Stimulated activated CD4-positive, alpha-beta T cell treated with anti-CD3 and anti-CD28 coated beads, Interleukin-15, amount 100 ng/mL, for 1 hour (primary cell): Measurements from ENCODE around the gene GGCX.
"Not testable (repeated sequence)": the region's sequence is repeated elsewhere in the genome, so short reads cannot be mapped to it uniquely, and the experiment has no call there.

Experiments used
- DNase-seq, 2 donors: peaks; one replicate each; pipeline ENCODE4 v3.0.0-alpha.2; 2020; ENCODE audit warnings: low read depth in 1 of 2, low spot score in 1 of 2

The GGCX gene

DNA sequence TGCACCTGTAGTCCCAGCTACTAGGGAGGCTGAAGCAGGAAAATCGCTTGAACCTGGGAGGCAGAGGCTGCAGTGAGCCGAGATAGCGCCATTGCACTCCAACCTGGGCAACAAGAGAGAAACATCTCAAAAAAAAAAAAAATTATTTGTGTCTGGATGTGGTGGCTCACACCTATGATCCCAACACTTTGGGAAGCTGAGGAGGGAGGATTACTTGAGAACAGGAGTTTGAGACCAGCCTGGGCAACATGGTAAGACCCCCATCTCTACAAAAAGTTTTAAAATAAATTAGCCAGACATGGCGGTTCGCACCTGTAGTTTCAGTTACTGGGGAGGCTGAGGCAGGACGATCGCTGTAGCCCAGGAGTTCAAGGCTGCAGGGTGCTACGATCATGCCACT, 14.4 kb upstream of the GGCX start:
- no peak for DNase-seq

GRCh38 chr2:85566265-85566664, 5.0 kb upstream of the GGCX start:
- no peak for DNase-seq

DNA sequence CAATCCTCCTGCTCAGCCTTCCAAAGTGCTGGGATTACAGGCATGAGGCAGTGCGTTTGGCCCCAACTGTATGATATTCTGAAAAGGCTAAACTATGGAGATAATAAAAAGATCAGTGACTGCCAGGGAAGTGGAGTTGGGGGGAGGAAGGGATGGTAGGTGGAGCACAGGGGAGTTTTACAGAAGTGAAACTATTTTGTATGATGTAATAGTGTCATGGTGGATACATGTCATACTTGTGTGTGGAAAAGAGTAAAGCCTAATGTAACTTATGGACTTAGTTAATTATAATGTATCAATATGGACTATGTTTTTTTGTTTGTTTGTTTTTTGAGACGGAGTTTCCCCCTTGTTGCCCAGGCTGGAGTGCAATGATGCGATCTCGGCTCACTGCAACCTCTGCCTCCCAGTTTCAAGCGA, 2.9 kb upstream of the GGCX start:
- DNase-seq: no peak

DNA sequence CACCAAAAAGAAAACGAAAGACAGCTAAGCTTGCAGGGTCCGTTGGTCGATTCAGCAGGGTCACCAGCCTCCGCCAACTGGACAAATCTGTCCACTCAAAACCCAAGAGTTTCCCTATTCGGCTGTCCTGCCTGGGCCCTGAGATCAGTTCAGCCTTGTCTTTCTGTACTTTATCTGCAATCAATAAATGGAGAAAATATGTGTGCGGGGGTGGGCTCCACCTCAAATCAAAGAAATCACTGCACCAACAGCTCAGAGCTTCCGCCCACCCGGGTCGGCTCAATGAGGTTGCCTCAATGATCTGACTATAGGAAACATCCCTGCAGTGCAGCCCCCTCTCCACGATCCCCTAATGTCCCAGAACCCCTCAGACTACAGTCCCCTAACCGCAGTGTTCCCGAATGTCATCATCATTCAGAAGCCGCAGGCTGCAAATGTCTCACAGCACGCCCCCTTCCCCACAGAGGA, 447 bp downstream of the GGCX start:
- DNase-seq: no peak

- DNase-seq: not testable (repeated sequence)
These were observed 928 bp downstream of the GGCX start for GRCh38 chr2:85560403-85560726.

DNA sequence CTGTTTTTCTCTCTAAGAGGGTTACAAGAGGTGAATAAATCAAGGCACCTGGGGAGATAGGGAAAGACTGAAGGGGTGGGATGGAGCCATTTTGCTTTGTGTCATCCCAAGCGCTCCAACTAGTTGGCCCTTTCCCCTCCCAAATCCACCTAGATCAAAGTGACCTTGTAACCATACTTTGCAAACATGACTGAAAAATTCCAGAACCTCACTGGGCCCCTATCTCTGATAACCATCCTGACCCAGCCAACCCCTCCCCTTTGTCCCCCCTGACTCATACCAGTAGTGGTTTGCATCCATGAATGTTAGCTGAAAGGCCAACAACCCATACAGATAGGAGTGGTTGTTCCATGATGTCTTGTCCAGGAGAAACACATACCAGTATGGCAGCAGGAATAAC, 3.1 kb downstream of the GGCX start:
- no peak for DNase-seq

DNA sequence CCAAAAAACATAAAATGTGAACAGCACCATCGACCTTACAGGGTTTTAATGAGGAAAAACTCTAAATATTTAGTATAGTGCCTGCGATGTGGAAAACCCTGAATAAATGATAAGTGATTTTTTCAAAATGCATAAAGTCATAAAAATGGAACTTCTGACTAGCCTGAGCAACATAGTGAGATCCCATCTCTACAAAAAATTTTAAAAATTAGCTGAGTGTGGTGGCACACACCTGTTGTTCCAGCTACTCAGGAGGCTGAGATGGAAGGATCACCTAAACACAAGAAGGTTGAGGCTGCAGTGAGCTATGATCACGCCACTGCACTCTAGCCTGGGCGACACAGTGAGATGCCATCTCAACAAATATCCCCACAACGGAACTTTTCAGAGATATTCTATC, 4.2 kb downstream of the GGCX start:
- DNase-seq: no peak

DNA sequence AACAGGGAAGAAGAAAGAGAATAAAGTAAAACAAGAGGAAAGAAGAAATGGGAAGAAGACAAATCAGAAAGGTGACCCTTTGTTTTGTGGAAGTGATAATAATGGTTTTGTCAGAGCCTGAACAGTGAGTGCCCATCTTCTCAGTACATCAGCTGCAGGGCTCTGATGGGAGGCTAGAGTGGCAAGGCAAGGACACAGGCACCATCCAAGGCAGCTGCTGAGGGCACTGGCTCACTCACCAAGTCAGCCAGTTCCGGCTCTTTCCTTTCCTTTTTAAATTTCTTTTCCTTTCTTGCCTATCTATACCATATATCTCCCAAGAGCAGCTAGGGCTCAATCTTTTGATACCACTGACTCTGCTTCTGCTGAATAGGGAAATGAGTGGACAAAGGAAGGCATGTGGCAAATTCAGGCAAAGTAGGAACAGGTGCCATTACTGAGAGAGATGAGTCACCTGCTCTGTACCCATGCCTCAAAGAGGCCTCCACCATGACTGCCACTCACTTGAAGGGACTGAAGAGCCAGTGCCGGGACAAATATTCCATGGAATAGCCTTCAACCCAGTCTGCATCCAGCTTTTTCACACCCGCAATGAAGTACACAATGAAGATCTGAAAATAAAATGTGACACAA, 6.2 kb downstream of the GGCX start:
- DNase-seq: no peak

GRCh38 chr2:85553184-85553583, 8.1 kb downstream of the GGCX start:
- DNase-seq: no peak

GRCh38 chr2:85551698-85552678, 9.3 kb downstream of the GGCX start:
- peak; percentile 69 to 77 for DNase-seq

DNA sequence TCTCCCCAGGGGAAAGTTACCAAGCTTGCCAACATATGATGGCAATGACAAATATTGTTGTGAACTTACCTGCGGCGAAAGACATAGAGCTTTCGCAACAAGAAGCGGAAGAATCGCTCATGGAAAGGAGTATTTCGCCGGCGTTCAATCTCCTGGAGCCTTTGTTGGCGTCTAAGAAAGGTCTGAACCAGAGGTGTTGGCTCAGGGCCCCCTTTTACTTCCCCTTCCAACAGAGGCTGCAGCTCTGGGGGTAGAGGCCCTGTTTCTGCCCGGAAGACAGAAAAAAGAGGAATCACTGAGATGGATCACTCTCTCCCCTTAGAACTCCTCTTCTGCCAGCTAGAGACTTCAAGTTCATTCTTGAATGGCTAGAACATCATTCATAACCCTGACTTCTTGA, 10.8 kb downstream of the GGCX start:
- DNase-seq: no peak

DNA sequence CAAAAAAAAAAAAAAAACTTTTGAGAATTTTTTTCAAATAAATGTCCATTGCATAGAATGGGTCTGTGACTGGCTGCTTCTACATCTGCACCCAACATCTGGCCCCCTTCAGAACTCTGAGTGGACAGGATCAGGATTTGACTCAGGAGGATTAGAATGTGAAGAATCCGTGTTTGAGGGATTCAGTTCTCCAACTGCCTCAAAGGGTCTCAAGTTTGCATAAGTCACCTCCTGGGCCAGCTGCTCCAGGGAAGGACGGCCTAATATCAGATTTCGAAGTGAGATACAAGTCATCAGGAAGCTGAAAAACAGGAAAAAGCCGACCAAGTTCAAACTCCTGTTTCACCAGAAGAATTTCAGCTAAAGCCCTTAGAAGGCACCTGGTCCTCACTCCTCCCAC, 11.5 kb downstream of the GGCX start:
- no peak for DNase-seq

DNA sequence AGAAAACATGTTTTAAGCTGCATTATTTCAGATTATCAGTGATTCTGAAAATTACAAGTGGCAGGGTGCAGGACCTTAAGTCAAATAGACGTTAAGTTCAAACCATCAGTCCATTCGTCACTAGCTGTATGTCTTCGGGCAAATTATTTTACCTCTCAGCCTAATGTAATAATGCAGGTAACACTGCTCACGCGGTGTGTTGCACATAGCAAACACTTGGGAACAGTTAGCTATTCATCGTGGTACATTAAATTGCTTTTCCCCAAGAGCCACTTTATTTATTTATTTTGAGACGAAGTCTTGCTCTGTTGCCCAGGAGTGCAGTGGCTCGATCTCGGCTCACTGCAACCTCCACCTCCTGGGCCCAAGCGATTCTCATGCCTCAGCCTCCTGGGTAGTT, 12.2 kb downstream of the GGCX start:
- no peak for DNase-seq

GRCh38 chr2:85548608-85548900, 12.7 kb downstream of the GGCX start:
- DNase-seq: no peak

GRCh38 chr2:85547859-85548607, 13.3 kb downstream of the GGCX start:
- no peak for DNase-seq

DNA sequence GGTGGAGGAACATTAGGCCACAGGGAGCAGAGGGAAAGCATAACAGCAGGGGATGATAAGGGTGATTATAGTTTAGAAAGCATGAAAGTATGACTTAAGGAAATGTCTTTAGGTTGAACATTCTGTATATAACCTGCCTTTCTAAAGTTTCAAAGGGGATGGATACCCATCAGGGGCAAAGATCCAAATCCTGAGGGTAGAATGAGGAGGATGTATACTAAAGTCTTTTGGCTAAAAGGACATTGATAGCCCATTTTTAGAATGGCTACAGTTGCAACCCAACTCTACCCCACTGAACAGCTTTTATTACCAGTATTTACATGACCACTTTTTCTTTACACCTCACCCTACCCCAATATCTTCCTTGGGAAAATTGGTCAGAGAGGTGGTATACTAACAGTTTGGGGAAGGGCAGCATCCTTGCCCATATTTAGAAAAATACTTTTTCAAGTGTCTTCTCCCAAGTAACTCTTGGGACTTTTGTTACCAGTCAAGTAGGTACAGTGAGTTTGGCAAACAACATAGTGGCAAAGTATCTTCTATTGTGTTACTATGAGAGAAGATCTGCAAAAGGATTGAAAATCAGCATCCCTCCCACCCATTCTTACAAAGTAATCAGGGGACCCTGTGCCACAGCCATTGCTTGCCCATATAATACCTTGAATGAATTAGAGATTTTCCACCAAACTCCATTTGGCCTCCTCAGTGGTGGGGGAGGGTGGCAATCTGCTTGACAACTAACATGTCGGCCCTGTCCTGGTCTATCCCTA, 14.0 kb downstream of the GGCX start:
- DNase-seq: no peak

DNA sequence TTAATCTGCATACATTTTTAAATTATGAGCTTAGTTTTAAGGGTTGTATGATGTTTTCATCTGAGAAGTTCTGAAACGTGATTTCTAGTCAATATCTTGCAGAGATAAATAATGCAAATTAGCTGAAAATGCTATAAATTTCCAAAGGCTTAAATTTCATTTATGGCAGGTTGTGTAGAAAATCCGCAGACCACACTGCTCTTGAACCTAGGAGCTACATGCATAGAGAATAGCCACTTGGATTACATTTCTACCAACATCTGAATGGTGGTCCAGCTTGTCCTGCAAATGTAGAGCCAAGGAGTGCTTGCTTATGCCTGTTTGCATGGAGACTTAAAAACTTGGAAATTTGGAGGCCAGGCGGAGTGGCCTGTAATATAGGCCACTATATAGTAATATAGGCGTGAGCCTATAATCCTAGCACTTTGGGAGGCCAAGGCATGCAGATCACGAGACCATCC, 15.5 kb downstream of the GGCX start:
- DNase-seq: no peak

DNA sequence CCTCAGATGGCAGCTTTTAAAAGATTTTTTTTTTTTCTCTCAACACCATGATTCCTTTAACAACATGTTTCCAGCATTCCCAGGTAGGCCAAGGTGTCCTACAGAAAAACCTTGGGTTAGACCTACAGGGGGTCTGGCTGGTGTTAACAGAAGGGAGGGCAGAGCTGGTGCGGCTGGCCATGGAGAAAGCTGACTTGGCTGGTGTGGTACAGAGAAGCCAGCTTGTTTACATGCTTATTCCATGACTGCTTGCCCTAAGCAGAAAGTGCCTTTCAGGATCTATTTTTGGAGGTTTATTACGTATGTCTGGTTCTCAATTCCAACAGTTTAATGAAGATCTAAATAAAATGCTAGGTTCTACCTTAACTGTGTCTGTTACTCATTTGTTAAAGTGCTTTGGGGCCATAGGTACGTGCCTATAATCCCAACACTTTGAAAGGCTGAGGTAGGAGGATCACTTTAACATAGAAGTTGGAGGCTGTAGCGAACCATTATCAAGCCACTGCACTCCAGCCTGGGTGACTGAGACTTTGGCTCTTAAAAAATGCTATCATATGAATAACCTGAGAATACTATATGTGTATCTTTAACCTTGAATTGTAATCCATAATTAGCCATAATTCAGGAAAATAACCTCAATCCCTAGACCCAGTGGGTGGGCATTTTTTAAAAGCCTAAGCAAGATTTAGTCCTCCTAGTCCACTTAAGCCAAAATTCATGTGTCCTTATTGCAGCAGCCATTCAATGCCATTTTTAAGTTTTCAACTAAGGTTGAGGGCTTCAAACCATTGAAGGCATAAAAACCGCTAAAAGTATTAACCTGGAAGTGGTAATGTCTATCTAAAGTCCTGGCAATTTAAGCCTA, 16.1 kb downstream of the GGCX start:
- DNase-seq: not testable (repeated sequence)

GRCh38 chr2:85544254-85544691, 17.0 kb downstream of the GGCX start:
- DNase-seq: not testable (repeated sequence)

- no peak for DNase-seq
These were observed 18.5 kb downstream of the GGCX start for GRCh38 chr2:85542777-85543176.
